ENCODE measurements around the gene COL5A1. TPM values are rescaled to one million over a fixed set of nuclear protein-coding genes. Genes with fewer than 3 reads are reported as not detected.
A peak's percentile ranks its signal among the peaks of the same experiment; 100 is the strongest.

Gene COL5A1
- polyA plus RNA-seq, 12 donors = 97.3 to 862 (median 434) TPM

DNA sequence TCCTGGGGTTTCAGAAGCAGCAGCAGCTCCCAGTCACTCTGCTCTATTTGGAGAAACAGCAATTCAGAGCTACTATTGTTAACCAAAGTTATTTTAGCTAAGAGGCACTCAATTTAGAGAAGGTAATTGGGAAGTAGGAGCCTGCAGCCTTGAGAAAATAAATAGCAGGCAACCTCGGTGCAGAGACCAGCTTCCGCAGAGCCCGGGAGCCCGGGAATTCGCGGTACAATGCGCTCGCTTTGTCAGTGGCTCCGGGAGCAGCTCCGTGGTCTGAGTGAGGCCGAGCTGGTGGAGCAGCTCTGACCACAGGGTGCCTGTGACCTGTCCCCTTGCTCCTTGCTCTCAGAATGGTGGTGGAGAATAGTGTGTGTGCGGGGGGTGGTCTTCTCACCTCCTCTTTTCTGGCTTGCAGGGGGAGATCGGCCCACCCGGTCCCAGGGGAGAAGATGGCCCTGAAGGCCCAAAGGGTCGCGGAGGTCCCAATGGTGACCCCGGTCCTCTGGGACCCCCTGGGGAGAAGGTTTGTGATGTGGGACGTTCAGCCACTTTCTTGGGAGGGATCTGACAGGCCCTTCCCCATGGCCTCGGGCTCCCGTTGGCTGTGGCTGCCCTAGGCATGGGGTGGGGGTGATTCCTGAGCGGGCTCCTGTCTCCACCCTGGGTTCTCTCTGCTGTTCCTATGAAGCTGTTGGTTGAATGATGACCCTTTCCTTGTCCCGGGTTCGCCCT, 143.1 kb downstream of the COL5A1 start:
- no peak for DNase-seq

- DNase-seq = peak; percentile 59
Measured at GRCh38 chr9:134785325-134786108, 143.9 kb downstream of the COL5A1 start.

DNA sequence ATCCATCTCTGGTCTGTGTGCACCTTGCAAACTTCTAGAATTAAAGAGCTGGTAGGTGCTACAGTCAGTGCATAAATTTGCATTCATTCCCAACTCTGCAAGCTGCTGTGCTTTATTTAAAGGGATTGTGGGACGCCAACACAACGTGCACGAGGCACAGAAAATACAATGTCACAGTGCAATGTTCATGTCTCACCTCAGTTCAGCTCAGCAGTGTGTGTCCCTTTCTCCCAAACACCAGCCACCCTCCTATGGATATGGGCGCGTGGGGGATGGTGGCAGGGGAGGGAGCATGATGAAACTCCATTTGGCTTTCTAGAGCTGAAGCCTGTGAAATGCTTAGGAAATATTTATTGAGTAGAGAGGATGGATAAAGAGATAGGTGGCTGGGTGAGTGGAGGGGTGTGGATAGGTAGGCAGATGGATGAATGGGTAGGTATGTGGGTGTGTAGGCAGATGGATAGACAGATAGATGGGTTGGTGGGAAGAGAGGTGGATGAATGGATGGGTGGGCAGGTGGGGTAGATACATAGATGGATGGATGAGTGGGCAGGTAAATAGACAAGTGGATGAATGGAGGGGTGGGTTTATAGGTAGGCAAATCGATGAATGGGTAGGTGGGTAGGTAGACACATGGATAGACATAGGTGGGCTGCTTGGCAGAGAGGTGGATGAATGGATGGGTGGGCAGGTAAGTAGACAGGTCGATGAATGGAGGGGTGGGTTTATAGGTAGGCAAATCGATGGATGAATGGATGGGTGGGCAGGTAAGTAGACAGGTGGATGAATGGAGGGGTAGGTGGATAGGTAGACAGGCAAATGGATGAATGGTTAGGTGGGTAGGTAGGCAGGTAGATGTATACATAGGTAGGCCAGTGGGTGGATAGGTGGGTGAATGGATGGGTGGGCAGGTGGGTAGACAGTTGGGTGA, 146.3 kb downstream of the COL5A1 start:
- no peak for DNase-seq

GRCh38 chr9:134789168-134789567, 147.6 kb downstream of the COL5A1 start:
- no peak for DNase-seq

GRCh38 chr9:134791009-134791408, 149.4 kb downstream of the COL5A1 start:
- no peak for DNase-seq

DNA sequence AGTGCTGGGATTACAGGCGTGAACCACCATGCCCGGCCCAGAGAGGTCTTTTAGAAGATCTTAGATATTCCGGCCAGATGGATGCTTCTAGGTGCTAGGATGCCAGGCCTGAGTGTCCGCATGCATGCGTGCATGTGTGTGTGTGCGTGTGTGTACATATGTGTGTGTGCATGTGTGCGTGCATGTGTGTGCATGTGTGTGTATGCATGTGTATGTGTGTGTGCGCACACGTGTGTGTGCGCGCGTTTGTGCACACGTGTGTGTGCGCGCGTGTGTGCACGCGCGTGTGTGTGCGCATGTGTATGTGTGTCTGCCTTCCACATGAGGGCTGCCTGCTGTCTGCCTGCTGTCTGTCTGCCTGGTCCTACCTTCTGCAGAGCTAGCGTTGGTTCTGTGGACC, 151.0 kb downstream of the COL5A1 start:
- no peak for DNase-seq

DNA sequence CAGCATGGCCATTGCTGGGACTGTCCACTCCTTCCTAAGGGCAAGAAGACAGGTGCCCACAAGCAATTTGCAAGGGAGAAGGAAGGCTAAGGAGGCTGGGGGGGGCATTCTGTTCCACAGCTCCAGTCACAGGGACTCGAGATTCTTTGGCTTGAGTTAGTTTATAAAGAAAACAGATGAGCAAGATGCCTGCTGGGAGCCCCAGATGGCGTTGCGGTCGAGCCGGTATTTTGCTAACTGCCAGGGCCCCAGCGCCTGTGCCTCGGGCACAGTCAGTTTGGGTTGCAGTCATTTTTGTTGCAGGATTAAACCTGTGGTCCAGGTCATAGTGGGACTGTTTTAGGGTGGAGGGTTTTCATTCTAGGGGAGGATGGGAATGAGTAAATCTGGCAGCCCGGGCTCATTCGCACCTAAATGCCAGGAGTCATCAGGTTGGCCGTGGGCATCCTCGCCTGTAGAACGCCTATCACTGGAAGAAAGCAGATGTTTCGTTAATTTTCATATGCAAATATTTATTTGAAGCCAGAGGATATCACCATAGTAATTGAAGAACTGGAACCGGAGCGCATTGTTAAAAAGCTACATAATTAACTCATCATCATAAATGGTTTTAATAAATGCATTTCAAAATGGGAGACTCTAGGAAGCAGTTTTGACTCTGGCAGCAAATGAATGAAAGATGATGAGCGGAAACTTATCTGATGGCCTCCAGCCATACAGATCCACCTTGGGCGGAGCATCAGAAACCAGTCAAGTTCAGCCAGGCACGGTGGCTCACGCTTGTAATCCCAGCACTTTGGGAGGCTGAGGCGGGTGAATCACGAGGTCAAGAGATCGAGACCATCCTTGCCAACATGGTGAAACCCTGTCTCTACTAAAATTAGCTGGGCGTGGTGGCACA, 151.9 kb downstream of the COL5A1 start:
- DNase-seq = no peak

DNA sequence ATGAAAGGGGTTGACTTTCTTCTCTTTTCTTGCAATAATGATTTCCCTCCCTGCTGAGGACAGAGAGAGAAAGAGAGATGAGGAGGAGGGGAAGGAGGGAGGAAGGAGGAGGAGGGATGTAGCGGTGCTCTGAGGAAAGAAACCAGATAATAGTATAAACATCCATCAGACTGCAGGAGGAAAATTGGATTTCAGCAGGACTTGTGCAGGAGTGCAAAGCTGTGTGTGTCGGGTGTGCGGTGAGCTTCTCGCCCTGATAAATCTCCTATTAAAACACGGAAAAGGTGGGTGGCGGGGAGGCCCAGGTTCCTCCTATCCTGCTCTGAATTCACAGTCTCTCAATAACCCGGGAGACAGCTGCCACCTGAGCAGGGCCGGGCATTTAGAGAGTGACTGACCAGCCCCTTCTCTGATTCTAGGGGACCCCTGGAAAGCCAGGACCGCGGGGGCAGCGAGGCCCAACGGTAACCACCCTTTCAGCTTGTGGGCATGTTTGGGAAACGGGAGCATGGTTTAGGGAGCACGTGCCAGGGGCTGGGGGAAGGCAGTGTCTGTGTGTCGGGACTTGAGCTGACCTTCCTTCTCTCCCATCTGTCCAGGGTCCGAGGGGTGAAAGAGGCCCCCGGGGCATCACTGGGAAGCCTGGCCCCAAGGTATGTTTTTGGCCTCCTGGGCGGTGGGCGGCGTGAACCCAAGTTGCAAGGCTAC, 153.2 kb downstream of the COL5A1 start:
- no peak for DNase-seq

GRCh38 chr9:134795446-134795845, 153.8 kb downstream of the COL5A1 start:
- DNase-seq = no peak

- DNase-seq = no peak
Measured at GRCh38 chr9:134796882-134797281, 155.3 kb downstream of the COL5A1 start.

- DNase-seq = no peak
Measured at GRCh38 chr9:134800791-134801339, 159.3 kb downstream of the COL5A1 start.

DNA sequence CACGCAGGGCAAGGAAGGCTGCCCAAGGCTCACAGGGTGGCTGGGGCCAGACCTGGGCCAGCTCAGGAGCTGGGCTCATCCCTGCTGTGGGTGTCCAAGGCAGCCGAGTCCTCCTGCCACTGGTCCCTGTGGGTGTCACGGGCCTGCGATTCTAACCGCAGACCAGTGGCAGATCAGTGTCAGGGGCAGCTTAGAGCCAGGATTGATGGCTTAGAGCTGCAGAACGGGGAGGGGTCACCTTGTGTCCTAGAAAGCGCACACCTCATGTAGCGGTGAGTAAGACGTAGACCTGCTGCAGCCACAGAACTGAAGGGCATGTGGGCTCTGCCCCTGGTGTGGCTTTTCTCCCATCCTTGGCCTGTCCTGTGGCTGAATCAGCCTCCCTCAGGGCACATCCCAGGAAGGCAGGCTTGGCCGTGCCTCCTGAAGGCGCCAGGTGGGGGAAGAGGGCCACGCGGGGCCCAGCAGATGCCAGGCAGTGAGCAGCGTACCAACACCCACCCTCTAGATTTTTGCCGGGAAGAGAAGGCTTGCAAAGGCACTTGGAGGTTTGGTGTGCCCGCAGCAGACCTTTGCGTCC, 160.7 kb downstream of the COL5A1 start:
- no peak for DNase-seq

DNA sequence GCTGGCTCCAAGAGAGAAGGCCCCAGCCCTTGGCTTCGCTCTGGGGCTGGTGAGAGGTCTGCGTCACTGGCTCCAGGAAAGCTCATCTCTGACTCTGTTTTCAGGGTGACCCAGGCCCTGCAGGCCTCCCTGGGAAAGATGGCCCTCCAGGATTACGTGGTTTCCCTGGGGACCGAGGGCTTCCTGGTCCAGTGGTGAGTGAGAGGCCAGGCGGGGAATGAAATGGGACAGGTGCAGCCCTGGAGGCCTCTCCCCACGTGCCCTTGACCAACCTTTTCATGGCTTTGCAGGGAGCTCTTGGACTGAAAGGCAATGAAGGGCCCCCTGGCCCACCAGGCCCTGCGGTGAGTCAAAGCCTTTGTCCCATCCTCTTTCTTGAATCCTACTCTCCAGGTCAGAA, 163.3 kb downstream of the COL5A1 start:
- DNase-seq = no peak

- DNase-seq = peak; percentile 92
Measured at GRCh38 chr9:134807716-134808446, 166.3 kb downstream of the COL5A1 start.

DNA sequence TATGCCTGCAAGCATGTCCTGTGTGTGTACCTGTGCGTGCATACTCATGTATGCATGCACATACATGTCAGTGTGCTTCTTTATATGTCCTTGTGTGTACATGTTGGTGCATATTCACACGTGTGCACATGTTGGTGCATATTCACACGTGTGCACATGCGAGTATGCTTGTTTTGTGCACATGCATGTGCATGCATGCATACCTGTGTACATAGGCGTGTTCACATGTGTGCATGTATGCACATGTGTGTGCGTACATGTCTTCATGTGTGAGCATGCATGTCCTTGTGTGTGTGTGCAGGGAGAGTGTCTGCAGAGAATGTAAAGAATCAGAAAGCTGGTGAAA, 166.8 kb downstream of the COL5A1 start:
- DNase-seq = no peak

GRCh38 chr9:134809292-134809691, 167.7 kb downstream of the COL5A1 start:
- DNase-seq = no peak

GRCh38 chr9:134809826-134810225, 168.2 kb downstream of the COL5A1 start:
- peak; percentile 67 for DNase-seq

DNA sequence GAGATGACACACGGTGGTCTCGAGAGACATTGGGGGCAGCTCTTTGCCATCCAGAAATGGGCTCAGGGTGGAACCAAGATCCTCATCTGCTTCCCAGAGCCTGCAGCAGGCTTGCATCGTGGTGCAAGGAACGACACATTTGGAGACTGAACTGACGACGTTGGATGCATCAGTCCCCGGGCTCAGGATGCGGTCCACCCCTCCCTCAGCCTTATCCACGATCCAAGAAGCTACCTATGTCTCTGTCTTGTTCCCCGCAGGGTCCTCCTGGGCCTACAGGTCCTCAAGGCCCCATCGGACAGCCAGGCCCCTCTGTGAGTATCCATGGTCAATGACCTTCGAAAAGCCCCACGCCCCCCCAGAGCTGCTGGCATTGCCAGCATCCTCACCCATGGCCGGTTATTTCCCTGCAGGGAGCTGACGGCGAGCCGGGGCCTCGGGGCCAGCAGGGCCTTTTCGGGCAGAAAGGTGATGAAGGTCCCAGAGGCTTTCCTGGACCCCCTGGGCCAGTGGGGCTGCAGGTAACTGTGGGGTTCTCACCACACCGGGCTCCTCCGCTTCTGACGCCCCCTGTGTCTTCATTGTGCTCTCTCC, 169.6 kb downstream of the COL5A1 start:
- DNase-seq = no peak

Measured in muscle of arm (tissue), 12 donors.